NCI-H1092 treated with DMSO at 0.1 percent for 48 hours (cell line): Measurements from ENCODE around the gene PCDHA8.
A peak's percentile ranks its signal among the peaks of the same experiment; 100 is the strongest.
"Not testable (repeated sequence)": the region's sequence is repeated elsewhere in the genome, so short reads cannot be mapped to it uniquely, and the experiment has no call there.

Source experiments
- DNase-seq: peaks from one replicate; lab custom pipeline; 2025; lab: John Stamatoyannopoulos, UW

PCDHA8 gene, protein sequence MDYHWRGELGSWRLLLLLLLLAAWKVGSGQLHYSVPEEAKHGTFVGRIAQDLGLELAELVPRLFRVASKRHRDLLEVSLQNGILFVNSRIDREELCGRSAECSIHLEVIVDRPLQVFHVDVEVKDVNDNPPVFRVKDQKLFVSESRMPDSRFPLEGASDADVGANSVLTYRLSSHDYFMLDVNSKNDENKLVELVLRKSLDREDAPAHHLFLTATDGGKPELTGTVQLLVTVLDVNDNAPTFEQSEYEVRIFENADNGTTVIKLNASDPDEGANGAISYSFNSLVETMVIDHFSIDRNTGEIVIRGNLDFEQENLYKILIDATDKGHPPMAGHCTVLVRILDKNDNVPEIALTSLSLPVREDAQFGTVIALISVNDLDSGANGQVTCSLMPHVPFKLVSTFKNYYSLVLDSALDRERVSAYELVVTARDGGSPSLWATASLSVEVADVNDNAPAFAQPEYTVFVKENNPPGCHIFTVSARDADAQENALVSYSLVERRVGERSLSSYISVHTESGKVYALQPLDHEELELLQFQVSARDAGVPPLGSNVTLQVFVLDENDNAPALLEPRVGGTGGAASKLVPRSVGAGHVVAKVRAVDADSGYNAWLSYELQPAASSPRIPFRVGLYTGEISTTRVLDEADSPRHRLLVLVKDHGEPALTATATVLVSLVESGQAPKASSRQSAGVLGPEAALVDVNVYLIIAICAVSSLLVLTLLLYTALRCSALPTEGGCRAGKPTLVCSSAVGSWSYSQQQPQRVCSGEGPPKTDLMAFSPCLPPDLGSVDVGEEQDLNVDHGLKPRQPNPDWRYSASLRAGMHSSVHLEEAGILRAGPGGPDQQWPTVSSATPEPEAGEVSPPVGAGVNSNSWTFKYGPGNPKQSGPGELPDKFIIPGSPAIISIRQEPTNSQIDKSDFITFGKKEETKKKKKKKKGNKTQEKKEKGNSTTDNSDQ

DNA sequence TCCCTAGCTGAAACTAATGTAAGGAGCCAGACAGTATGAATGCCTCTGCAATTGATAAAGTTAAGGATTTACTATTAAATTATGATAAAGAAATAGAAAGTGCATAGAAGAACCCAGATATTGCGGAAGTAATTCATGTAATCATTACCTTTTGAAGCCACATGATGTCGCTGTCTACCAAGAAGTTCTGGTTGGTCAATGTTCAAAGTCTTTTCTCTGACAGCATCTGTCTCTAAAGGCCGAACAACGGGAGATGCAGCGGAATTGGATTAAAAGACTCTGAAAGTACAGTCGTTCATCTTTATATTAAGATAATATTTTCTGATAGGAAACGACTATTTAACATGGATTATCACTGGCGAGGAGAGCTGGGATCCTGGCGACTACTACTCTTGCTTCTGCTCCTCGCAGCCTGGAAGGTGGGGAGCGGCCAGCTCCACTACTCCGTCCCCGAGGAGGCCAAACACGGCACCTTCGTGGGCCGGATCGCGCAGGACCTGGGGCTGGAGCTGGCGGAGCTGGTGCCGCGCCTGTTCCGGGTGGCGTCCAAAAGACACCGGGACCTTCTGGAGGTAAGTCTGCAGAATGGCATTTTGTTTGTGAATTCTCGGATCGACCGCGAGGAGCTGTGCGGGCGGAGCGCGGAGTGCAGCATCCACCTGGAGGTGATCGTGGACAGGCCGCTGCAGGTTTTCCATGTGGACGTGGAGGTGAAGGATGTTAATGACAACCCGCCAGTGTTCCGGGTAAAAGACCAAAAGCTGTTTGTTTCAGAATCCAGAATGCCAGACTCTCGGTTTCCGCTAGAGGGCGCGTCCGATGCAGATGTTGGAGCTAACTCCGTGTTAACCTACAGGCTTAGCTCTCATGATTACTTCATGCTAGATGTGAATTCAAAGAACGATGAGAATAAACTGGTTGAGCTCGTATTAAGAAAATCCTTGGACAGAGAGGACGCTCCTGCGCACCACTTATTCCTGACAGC lies at the start of gene PCDHA8:
PCDHA8 (plus strand) TSS at position 210 of the 985 bp plus-strand sequence; CDS start at position 345, 135 bp downstream.
- no peak for DNase-seq

DNA sequence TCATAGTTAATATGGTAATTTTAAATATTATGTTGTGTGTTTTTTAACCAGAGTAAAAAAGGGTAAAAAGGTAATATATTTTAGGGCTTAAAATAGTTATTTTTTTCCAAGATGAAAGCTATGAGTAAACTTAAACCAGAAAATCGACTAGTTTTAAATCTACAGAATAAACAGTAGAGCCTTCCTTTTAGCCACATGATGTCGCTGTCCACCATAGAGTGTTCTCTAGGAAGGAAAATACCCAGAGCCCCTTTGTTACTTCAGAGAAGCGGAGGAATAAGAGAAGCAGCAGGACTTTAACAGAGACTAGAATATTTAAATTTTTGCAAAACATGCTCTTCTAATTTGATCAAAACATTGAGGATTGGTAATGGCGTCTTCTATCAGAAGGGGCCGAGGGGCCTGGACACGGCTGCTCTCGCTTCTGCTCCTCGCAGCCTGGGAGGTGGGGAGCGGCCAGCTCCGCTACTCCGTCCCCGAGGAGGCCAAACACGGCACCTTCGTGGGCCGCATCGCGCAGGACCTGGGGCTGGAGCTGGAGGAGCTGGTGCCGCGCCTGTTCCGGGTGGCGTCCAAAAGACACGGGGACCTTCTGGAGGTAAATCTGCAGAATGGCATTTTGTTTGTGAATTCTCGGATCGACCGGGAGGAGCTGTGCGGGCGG lies 46.3 kb upstream of the PCDHA8 start, which contains the start of gene PCDHA2:
PCDHA2 (plus strand) TSS at position 258 of the 664 bp plus-strand sequence.
- no peak for DNase-seq

DNA sequence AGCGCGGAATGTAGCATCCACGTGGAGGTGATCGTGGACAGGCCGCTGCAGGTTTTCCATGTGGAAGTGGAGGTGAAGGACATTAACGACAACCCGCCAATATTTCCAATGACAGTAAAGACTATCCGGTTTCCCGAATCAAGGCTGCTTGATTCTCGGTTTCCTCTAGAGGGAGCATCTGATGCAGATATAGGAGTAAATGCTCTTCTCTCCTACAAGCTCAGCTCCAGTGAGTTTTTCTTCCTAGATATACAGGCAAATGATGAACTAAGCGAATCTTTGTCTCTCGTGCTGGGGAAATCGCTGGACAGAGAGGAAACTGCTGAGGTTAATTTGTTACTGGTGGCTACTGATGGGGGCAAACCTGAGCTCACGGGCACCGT lies 45.7 kb upstream of the PCDHA8 start:
- DNase-seq = no peak

DNA sequence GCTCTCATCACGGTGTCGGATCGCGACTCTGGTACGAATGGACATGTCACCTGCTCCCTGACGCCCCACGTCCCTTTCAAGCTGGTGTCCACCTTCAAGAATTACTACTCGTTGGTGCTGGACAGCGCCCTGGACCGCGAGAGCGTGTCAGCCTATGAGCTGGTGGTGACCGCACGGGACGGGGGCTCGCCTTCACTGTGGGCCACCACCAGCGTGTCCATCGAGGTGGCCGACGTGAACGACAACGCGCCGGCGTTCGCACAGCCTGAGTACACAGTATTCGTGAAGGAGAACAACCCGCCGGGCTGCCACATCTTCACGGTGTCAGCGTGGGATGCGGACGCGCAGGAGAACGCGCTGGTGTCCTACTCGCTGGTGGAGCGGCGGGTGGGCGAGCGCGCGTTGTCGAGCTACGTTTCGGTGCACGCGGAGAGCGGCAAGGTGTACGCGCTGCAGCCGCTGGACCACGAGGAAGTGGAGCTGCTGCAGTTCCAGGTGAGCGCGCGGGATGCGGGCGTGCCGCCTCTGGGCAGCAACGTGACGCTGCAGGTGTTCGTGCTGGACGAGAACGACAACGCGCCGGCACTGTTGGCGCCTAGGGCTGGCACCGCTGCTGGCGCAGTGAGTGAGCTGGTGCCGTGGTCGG lies 44.8 kb upstream of the PCDHA8 start:
- DNase-seq = not testable (repeated sequence)

DNA sequence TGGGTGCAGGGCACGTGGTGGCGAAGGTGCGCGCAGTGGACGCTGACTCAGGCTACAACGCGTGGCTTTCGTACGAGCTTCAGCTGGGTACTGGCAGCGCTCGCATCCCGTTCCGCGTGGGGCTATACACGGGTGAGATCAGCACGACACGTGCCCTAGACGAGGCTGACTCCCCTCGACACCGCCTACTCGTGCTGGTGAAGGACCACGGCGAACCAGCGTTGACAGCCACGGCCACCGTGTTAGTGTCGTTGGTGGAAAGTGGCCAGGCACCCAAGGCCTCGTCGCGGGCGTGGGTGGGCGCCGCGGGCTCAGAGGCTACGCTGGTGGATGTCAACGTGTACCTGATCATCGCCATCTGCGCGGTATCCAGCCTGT lies 44.3 kb upstream of the PCDHA8 start:
- no peak for DNase-seq

DNA sequence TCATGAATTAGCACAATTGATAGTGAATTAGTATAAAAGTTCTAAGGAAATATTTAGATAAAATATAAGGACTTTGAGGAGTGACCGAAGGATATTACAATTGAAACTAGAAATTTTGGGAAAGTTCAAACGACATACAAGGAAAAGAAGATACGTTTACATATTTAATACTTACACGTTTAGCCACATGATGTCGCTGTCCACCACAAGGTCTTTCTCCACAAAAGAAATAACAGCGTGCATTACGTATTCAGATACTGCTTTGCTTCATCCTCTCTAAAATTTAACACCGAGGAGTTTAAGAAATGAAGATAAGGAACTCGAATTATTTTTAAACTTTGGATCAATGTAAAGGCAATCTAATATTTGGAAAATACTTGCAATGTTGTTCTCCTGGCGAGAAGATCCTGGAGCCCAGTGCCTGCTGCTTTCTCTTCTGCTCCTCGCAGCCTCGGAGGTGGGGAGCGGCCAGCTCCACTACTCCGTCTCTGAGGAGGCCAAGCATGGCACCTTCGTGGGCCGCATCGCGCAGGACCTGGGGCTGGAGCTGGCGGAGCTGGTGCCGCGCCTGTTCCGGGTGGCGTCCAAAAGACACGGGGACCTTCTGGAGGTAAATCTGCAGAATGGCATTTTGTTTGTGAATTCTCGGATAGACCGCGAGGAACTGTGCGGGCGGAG lies 40.0 kb upstream of the PCDHA8 start, which contains the start of gene PCDHA3:
PCDHA3 (plus strand) TSS at position 242 of the 678 bp plus-strand sequence.
- no peak for DNase-seq

DNA sequence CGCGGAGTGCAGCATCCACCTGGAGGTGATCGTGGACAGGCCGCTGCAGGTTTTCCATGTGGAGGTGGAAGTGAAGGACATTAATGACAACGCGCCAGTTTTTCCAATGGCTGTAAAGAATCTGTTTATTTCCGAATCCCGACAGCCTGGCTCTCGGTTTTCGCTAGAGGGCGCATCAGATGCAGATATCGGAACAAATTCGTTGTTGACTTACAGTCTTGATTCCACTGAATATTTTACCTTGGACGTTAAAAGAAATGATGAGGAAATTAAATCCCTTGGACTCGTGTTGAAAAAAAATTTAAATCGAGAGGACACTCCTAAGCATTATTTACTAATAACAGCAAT lies 39.5 kb upstream of the PCDHA8 start:
- no peak for DNase-seq

DNA sequence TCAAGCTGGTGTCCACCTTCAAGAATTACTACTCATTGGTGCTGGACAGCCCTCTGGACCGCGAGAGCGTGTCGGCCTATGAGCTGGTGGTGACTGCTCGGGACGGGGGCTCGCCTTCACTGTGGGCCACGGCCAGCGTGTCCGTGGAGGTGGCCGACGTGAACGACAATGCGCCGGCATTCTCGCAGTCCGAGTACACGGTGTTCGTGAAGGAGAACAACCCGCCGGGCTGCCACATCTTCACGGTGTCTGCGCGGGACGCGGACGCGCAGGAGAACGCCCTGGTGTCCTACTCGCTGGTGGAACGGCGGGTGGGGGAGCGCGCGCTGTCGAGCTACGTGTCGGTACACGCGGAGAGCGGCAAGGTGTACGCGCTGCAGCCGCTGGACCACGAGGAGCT lies 38.6 kb upstream of the PCDHA8 start:
- DNase-seq = not testable (repeated sequence)

DNA sequence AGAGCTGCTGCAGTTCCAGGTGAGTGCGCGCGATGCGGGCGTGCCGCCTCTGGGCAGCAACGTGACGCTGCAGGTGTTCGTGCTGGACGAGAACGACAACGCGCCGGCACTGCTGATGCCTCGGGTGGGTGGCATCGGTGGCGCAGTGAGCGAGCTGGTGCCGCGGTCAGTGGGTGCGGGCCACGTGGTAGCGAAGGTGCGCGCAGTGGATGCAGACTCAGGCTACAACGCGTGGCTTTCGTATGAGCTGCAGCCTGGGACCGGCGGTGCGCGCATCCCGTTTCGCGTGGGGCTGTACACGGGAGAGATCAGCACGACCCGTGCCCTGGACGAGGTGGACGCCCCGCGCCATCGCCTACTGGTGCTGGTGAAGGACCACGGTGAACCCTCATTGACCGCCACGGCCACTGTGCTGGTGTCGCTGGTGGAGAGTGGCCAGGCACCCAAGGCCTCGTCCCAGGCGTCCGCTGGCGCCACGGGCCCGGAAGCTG lies 38.2 kb upstream of the PCDHA8 start:
- no peak for DNase-seq

DNA sequence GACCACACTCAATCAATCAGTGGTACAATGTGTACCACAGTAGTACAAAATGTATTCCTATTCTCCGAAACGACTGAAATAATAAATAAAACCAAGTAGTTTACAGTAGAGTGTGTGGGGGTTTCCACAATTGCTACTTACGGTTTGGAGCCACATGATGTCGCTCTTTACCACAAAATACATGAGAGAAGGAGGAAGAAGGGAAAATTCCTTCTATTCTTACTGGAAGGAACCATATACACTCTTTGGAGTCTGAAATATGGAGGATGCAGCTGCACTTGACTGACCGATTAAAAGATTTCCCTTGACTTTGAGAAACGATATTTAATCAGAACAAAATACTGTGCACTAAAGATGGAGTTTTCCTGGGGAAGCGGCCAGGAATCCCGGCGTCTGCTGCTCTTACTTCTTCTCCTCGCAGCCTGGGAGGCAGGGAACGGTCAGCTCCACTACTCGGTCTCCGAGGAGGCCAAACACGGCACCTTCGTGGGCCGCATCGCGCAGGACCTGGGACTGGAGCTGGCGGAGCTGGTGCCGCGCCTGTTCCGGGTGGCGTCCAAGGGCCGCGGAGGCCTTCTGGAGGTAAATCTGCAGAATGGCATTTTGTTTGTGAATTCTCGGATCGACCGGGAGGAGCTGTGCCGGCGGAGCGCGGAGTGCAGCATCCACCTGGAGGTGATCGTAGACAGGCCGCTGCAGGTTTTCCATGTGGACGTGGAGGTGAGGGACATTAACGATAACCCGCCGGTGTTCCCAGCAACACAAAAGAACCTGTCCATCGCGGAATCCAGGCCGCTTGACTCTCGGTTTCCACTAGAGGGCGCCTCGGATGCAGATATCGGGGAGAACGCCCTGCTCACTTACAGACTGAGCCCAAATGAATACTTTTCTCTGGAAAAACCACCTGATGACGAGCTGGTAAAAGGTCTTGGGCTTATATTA lies 33.9 kb upstream of the PCDHA8 start, which contains the start of gene PCDHA4:
PCDHA4 (plus strand) TSS at position 235 of the 942 bp plus-strand sequence.
- peak; percentile 69 for DNase-seq

DNA sequence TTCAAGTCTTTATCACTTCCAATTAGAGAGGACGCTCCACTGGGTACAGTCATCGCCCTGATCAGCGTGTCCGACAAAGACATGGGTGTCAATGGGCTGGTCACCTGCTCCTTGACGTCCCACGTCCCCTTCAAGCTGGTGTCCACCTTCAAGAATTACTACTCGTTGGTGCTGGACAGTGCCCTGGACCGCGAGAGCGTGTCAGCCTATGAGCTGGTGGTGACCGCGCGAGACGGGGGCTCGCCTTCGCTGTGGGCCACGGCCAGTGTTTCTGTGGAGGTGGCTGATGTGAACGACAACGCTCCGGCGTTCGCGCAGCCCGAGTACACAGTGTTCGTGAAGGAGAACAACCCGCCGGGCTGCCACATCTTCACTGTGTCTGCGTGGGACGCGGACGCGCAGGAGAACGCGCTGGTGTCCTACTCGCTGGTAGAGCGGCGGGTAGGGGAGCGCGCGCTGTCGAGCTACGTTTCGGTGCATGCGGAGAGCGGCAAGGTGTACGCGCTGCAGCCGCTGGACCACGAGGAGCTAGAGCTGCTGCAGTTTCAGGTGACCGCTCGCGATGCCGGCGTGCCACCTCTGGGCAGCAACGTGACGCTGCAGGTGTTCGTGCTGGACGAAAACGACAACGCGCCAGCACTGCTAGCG lies 32.6 kb upstream of the PCDHA8 start:
- not testable (repeated sequence) for DNase-seq

DNA sequence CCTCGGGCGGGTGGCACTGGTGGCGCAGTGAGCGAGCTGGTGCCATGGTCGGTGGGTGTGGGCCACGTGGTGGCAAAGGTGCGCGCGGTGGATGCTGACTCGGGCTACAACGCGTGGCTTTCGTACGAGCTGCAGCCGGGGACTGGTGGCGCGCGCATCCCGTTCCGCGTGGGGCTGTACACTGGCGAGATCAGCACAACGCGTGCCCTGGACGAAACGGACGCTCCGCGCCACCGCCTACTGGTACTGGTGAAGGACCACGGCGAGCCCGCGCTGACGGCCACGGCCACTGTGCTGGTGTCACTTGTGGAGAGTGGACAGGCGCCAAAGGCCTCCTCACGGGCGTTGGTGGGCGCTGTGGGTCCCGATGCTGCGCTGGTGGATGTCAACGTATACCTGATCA lies 32.1 kb upstream of the PCDHA8 start:
- DNase-seq = no peak

DNA sequence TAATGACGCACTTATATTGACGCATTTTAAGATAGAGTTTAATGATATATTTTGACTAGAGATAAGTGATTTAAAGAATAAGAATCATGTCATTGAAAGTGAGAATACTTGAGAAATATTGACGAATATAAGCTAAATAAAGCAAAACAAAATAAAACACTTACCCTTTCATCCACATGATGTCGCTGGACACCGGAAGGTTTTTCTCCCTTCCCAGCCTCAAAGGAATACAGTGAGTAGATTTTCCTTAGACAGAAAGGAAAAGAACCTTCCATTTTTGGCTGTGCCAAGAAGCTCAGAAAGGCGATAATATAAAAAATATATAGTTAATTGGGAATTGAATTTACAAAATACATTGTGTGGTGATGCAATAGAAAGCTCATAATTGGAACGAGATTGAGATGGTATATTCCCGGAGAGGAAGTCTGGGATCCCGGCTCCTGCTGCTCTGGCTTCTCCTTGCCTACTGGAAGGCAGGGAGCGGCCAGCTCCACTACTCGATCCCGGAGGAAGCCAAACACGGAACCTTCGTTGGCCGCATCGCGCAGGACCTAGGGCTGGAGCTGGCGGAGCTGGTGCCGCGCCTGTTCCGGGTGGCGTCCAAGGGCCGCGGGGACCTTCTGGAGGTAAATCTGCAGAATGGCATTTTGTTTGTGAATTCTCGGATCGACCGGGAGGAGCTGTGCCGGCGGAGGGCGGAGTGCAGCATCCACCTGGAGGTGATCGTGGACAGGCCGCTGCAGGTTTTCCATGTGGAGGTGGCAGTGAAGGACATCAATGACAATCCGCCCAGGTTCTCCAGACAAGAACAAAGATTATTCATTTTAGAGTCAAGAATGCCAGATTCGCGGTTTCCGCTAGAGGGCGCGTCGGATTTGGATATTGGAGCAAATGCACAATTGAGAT lies 19.4 kb upstream of the PCDHA8 start, which contains the start of gene PCDHA5:
PCDHA5 (plus strand) TSS at position 239 of the 906 bp plus-strand sequence.
- no peak for DNase-seq

DNA sequence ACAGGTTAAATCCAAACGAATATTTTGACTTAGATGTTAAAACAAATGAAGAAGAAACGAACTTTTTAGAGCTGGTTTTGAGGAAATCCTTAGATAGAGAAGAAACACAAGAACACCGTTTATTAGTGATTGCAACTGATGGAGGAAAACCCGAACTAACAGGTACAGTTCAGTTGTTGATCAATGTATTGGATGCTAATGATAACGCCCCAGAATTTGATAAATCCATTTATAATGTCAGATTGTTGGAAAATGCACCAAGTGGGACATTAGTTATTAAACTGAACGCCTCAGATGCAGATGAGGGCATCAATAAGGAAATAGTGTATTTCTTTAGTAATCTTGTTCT lies 18.7 kb upstream of the PCDHA8 start:
- no peak for DNase-seq

DNA sequence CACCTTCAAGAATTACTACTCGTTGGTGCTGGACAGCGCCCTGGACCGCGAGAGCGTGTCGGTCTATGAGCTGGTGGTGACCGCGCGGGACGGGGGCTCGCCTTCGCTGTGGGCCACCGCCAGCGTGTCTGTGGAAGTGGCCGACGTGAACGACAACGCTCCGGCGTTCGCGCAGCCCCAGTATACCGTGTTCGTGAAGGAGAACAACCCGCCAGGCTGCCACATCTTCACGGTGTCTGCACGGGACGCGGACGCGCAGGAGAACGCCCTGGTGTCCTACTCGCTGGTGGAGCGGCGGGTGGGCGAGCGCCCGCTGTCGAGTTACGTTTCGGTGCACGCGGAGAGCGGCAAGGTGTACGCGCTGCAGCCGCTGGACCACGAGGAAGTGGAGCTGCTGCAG lies 18.0 kb upstream of the PCDHA8 start:
- DNase-seq = not testable (repeated sequence)

DNA sequence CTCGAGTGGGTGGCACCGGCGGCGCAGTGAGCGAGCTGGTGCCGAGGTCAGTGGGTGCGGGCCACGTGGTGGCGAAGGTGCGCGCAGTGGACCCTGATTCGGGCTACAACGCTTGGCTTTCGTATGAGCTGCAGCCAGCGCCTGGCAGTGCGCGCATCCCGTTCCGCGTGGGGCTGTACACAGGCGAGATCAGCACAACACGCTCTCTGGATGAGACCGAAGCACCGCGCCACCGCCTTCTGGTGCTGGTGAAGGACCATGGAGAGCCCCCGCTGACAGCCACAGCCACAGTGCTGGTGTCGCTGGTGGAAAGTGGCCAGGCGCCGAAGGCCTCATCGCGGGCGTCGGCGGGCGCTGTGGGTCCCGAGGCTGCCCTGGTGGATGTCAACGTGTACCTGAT lies 17.5 kb upstream of the PCDHA8 start:
- no peak for DNase-seq
